Immature natural killer cell (primary cell): Measurements from ENCODE around the gene ANK3. TPM values are rescaled to one million over a fixed set of nuclear protein-coding genes. Genes with fewer than 3 reads are reported as not detected.

Experiments
- DNase-seq, 3 donors: peaks; one replicate each; pipeline ENCODE4 v3.0.0; 2022; ENCODE audit warnings: mixed read lengths in 1 of 3
- H3K27ac Mint-ChIP-seq, 6 donors: one replicate each; pipeline ENCODE4 v1.8.0; 2020; ENCODE audit warnings: mixed read lengths in 6 of 6, mild to moderate bottlenecking in 5 of 6, inconsistent platforms in 4 of 6, moderate library complexity in 3 of 6
- H3K27me3 Mint-ChIP-seq, 3 donors: one replicate each; pipeline ENCODE4 v1.8.0; 2020 to 2021; ENCODE audit warnings: low read depth in 3 of 3, mild to moderate bottlenecking in 3 of 3, mixed read lengths in 3 of 3, moderate library complexity in 3 of 3, inconsistent platforms in 1 of 3
- H3K36me3 Mint-ChIP-seq, 3 donors: one replicate each; pipeline ENCODE4 v1.8.0; 2020; ENCODE audit warnings: mixed read lengths in 3 of 3, inconsistent platforms in 2 of 3, mild to moderate bottlenecking in 2 of 3
- H3K4me1 Mint-ChIP-seq, 2 donors: one replicate each; pipeline ENCODE4 v1.8.0; 2020; ENCODE audit warnings: inconsistent platforms in 2 of 2, mild to moderate bottlenecking in 2 of 2, mixed read lengths in 2 of 2, moderate library complexity in 1 of 2
- H3K4me3 Mint-ChIP-seq, 5 donors: one replicate each; pipeline ENCODE4 v1.8.0; 2020; ENCODE audit warnings: mild to moderate bottlenecking in 5 of 5, mixed read lengths in 5 of 5, inconsistent platforms in 3 of 5, moderate library complexity in 3 of 5
- H3K9me3 Mint-ChIP-seq, 6 donors: one replicate each; pipeline ENCODE4 v1.8.0; 2020; ENCODE audit warnings: mild to moderate bottlenecking in 6 of 6, mixed read lengths in 6 of 6, inconsistent platforms in 4 of 6, moderate library complexity in 3 of 6
- polyA plus RNA-seq, 3 donors: library from polyadenylated mRNA; unstranded; fragments of 300-500 nt; fragmentation: Illumina TruSeq; gene quantifications; one replicate each; pipeline ENCODE4 v1.2.3, GENCODE V29; 2021

ANK3 gene
- polyA plus RNA-seq, 3 donors from 2014 or later, result 2.1 to 2.4 TPM; not detected in 1

DNA sequence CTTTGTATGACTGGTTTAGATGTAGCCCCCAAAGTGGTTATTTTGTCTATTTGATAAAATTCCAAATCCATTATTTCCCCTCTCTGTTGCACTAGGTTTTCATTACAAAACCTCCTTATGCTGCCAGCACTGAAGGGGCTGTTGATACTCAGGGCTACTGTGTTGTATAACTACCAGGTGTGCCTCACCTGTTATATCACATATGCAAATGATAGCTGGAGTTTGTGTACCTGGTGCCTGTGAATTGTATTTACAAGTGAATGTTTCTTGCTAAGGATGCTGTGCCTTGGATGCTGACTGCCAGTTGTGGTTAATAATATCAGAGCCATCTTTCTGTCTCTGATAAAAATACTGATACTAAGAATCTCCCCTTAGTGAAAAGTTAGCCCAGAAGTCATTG lies 398.6 kb downstream of the ANK3 start:
- H3K4me1 Mint-ChIP-seq, result peaks cover 2 to 7% of the 10 kb centered on the region in 2 donors
- H3K4me3 Mint-ChIP-seq, result no peak overlapping the region
- H3K9me3 Mint-ChIP-seq, result no peaks in the 10 kb centered on the region
- peaks cover 4 to 5% (median 4%) of the 10 kb centered on the region in 3 donors for H3K27me3 Mint-ChIP-seq
- no peaks in the 10 kb centered on the region for H3K36me3 Mint-ChIP-seq
- DNase-seq, result no peak
- no peak overlapping the region for H3K27ac Mint-ChIP-seq

DNA sequence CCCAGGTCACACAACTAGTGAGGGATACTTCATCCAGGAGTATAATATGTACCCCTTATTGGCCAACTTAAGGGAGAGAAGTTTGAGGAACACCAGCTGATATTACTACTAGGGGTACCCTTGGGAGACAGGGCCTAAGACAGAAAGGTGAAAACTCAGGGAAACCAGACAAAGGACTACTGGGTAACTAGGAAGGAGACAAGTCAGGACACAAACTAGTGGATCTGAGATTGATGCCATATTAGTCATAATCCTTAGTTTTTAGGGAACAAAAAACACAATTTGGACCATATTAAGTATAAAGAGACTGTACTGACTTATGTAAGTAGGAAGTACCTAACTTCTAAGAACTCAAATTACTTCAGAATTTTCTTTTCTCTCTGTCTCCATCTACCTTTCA lies 404.0 kb downstream of the ANK3 start:
- peaks cover 2 to 3% (median 2%) of the 10 kb centered on the region in 3 donors for H3K27me3 Mint-ChIP-seq
- H3K36me3 Mint-ChIP-seq, result no peaks in the 10 kb centered on the region
- no peak overlapping the region for H3K4me3 Mint-ChIP-seq

DNA sequence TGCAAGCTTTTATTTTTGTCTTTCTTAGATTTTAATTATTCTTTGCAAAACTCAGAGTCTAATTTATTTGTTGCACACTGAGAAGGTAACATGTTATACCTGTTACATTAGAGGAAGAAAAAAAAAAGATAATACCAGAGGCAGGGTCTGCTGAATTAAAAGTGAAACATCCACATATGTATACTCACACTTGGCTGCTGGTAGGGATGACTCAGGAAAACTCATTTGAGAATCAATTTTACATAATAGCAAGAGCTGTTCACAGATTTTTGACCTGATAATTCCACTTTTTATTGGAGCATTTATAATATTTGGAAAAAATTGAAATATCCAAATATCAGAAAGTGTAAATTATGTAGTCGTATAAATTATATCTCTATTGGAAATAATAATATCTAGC lies 405.3 kb downstream of the ANK3 start:
- Mint-ChIP-seq H3K27ac (no peak overlapping the region), H3K27me3 (peaks cover 2 to 3% (median 2%) of the 10 kb centered on the region in 3 donors), H3K4me3 (no peak overlapping the region), H3K4me1 (no peaks in the 10 kb centered on the region), H3K9me3 (peaks cover 0 to 2% (median 0%) of the 10 kb centered on the region in 6 donors), H3K36me3 (no peaks in the 10 kb centered on the region)
- DNase-seq, result no peak

More for the DNA sequence above, 404.0 kb downstream of the ANK3 start:
- DNase-seq, result no peak
- H3K4me1 Mint-ChIP-seq, result no peaks in the 10 kb centered on the region
- no peak overlapping the region for H3K27ac Mint-ChIP-seq
- no peaks in the 10 kb centered on the region for H3K9me3 Mint-ChIP-seq

DNA sequence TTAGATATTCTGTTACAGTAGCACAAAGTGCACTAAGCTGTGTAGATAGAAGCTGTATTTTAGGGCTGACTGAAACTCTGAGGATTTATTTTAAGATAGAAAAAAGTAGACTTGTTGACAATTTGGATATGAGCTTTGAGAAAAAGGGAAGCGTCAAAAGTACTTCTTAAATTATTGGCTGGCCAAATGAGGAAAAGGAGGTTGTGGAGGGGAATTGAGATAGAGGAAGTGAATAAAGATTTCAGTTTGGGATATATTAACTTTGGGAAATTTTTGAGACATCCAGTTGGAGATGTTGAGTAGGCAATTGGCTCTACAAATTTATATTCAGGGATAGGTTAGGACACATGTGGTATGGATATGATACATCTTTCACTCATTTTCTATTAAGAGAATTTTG lies 409.3 kb downstream of the ANK3 start:
- no peak for DNase-seq
- H3K4me1 Mint-ChIP-seq, result no peaks in the 10 kb centered on the region
- H3K36me3 Mint-ChIP-seq, result peaks cover 0 to 4% (median 0%) of the 10 kb centered on the region in 3 donors
- H3K9me3 Mint-ChIP-seq, result peaks cover 11 to 22% (median 18%) of the 10 kb centered on the region in 6 donors
- H3K4me3 Mint-ChIP-seq, result no peak overlapping the region
- H3K27me3 Mint-ChIP-seq, result peaks cover 2 to 4% (median 3%) of the 10 kb centered on the region in 3 donors
- H3K27ac Mint-ChIP-seq, result no peak overlapping the region

DNA sequence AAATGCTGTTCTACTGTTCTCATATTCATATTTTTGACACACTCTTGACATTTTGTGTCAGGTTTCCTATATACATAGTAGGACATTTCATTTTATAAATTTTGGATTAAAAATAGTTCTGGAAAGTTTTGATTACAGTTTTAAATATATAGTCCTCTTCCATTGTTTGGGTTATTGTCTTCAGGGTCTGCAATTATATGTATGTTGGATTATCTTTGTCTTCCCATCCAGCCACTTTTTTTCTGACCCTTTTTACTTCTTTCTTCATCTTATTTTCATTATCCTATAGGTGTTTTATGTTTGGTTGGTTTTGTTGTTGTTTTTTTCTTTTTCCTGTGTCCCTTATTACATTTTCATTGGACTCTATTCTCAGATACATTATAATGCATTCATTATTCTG lies 412.2 kb downstream of the ANK3 start:
- no peaks in the 10 kb centered on the region for H3K4me1 Mint-ChIP-seq
- peaks cover 11 to 22% (median 18%) of the 10 kb centered on the region in 6 donors for H3K9me3 Mint-ChIP-seq
- peaks cover 2 to 4% (median 3%) of the 10 kb centered on the region in 3 donors for H3K27me3 Mint-ChIP-seq
- no peak overlapping the region for H3K4me3 Mint-ChIP-seq
- no peak for DNase-seq
- H3K36me3 Mint-ChIP-seq, result peaks cover 0 to 4% (median 0%) of the 10 kb centered on the region in 3 donors
- no peak overlapping the region for H3K27ac Mint-ChIP-seq

DNA sequence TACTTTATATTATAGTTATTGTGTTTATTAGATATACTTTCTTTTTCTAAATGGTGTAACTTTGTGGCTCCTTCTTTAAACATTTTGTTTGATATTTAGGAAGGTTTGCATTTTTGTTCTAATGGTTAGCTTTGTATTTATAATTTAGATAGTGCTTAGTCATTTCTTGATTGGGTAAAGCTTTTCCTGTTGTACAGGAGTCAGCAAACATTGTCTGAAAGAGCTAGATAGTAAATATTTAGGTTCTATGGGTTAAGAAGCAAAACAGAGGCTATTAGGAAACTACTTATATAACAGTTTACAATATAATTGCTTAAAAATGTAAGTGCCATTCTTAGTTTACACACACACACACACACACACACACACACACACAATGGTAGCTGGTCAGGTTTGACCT lies 412.8 kb downstream of the ANK3 start:
- DNase-seq, result no peak
- no peak overlapping the region for H3K27ac Mint-ChIP-seq
- H3K4me3 Mint-ChIP-seq, result no peak overlapping the region
- no peaks in the 10 kb centered on the region for H3K4me1 Mint-ChIP-seq
- H3K9me3 Mint-ChIP-seq, result peaks cover 11 to 22% (median 18%) of the 10 kb centered on the region in 6 donors
- H3K27me3 Mint-ChIP-seq, result peaks cover 2 to 4% (median 3%) of the 10 kb centered on the region in 3 donors
- H3K36me3 Mint-ChIP-seq, result peaks cover 0 to 4% (median 0%) of the 10 kb centered on the region in 3 donors
